Gastroesophageal sphincter (tissue), 3 donors: ENCODE measurements around the gene MTHFD1L.
A peak's percentile ranks its signal among the peaks of the same experiment; 100 is the strongest.
"Not testable (repeated sequence)": the region's sequence is repeated elsewhere in the genome, so short reads cannot be mapped to it uniquely, and the experiment has no call there.

Experiments used
- CTCF ChIP-seq, 4 experiments: fragments of 200-600 bp in 2 of 4; fragments of 450-650 bp in 2 of 4; sonication (generic) in 1 of 4; IDR thresholded peaks; one replicate each; pipeline ENCODE4 v1.5.1; 2017 to 2019; ENCODE audit warnings: antibody characterized with exemption in 4 of 4, mild to moderate bottlenecking in 2 of 4, moderate library complexity in 2 of 4
- EP300 ChIP-seq: sonication (generic); formaldehyde crosslinking; IDR thresholded peaks from one replicate; pipeline ENCODE4 v1.6.1; 2017; ENCODE audit warnings: antibody characterized with exemption, mild to moderate bottlenecking

GRCh38 chr6:151040888-151041521 is 175.5 kb downstream of the MTHFD1L start:
- TF ChIP-seq CTCF (IDR thresholded peaks at IDR 0.05) = peak in 1 of 4 experiments; percentile 48
- TF ChIP-seq EP300 = not testable (repeated sequence)
